ENCODE measurements around the gene ABCF2. TPM values are rescaled to one million over a fixed set of nuclear protein-coding genes. Genes with fewer than 3 reads are reported as not detected.
A peak's percentile ranks its signal among the peaks of the same experiment; 100 is the strongest.

Gene ABCF2
- total and polyA plus RNA-seq, 2 donors from 2014 or later, result 22.5 to 30.8 TPM

- Histone ChIP-seq H3K27ac (ENCODE audit: low read depth in 2 of 2, low read length in 2 of 2) (no peak overlapping the region), H3K9me3 (ENCODE audit: control insufficient read depth in 2 of 3, insufficient read depth in 1 of 3, low read length in 3 of 3) (no peaks in the 10 kb centered on the region), H3K4me3 (ENCODE audit: low read length in 3 of 3) (no peak overlapping the region), H3K9ac (ENCODE audit: low read length in 3 of 3) (no peak overlapping the region), H3K4me1 (ENCODE audit: control insufficient read depth in 2 of 3, insufficient read depth in 2 of 3, low read depth in 1 of 3, low read length in 3 of 3) (peaks cover 0 to 10% (median 4%) of the 10 kb centered on the region in 3 donors), H3K27me3 (ENCODE audit: control insufficient read depth, insufficient read depth, low read length) (no peaks in the 10 kb centered on the region), H3K36me3 (ENCODE audit: control insufficient read depth in 2 of 3, insufficient read depth in 3 of 3, low read length in 3 of 3) (no peaks in the 10 kb centered on the region)
- DNase-seq (no peak), FAIRE-seq (no peak)
- TF ChIP-seq, protein P1, sequence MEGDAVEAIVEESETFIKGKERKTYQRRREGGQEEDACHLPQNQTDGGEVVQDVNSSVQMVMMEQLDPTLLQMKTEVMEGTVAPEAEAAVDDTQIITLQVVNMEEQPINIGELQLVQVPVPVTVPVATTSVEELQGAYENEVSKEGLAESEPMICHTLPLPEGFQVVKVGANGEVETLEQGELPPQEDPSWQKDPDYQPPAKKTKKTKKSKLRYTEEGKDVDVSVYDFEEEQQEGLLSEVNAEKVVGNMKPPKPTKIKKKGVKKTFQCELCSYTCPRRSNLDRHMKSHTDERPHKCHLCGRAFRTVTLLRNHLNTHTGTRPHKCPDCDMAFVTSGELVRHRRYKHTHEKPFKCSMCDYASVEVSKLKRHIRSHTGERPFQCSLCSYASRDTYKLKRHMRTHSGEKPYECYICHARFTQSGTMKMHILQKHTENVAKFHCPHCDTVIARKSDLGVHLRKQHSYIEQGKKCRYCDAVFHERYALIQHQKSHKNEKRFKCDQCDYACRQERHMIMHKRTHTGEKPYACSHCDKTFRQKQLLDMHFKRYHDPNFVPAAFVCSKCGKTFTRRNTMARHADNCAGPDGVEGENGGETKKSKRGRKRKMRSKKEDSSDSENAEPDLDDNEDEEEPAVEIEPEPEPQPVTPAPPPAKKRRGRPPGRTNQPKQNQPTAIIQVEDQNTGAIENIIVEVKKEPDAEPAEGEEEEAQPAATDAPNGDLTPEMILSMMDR (IDR thresholded peaks at IDR 0.05; ENCODE audit: borderline replicate concordance, extremely low read depth, insufficient read depth), result no peak
- intact Hi-C loops (cut with DNase I), result no loop called here
Observed at GRCh38 chr7:151269511-151269910, 42.5 kb upstream of the ABCF2 start.

DNA sequence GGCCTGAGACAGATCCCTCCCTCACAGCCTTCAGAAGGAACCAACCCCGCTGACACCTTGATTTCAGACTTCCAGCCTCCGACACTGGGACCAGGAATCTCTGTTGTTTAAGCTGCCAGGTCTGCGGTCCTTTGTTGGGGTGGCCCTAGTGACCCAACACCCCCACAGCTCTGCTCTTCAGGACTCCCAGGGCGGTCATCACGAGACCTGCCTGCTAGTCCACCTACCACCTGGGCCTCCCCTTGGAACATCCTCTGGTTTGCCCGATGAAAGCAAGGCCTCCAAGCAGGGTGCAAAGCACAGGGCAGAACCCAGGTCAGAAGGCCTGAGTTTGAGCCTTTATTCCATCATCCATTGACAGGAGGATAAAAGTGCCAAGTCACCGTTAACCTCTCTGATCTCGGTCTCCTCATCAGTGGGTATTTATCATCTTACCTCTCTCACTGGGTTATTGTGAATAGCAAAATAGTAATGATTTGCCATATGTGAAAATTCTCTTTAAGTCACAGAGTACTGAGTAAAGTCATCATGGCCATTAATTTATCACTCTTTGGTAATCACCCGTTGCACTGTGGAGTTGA is 38.4 kb upstream of the ABCF2 start:
- H3K4me1 ChIP-seq (ENCODE audit: control insufficient read depth in 2 of 3, insufficient read depth in 2 of 3, low read depth in 1 of 3, low read length in 3 of 3), result no peaks in the 10 kb centered on the region
- H3K9me3 ChIP-seq (ENCODE audit: control insufficient read depth in 2 of 3, insufficient read depth in 1 of 3, low read length in 3 of 3), result no peaks in the 10 kb centered on the region
- intact Hi-C loops (cut with DNase I), result no loop called here
- no peaks in the 10 kb centered on the region for H3K27me3 ChIP-seq (ENCODE audit: control insufficient read depth, insufficient read depth, low read length)
- FAIRE-seq, result no peak
- TF ChIP-seq, protein P1 (IDR thresholded peaks at IDR 0.05; ENCODE audit: borderline replicate concordance, extremely low read depth, insufficient read depth), result no peak
- H3K9ac ChIP-seq (ENCODE audit: low read length in 3 of 3), result no peak overlapping the region
- H3K27ac ChIP-seq (ENCODE audit: low read depth in 2 of 2, low read length in 2 of 2), result no peak overlapping the region
- no peaks in the 10 kb centered on the region for H3K36me3 ChIP-seq (ENCODE audit: control insufficient read depth in 2 of 3, insufficient read depth in 3 of 3, low read length in 3 of 3)
- no peak overlapping the region for H3K4me3 ChIP-seq (ENCODE audit: low read length in 3 of 3)
- no peak for DNase-seq

GRCh38 chr7:151264615-151265014 is 37.6 kb upstream of the ABCF2 start:
- H3K27me3 ChIP-seq (ENCODE audit: control insufficient read depth, insufficient read depth, low read length), result no peaks in the 10 kb centered on the region
- FAIRE-seq, result no peak
- H3K9ac ChIP-seq (ENCODE audit: low read length in 3 of 3), result no peak overlapping the region
- H3K27ac ChIP-seq (ENCODE audit: low read depth in 2 of 2, low read length in 2 of 2), result no peak overlapping the region
- H3K4me3 ChIP-seq (ENCODE audit: low read length in 3 of 3), result no peak overlapping the region
- TF ChIP-seq, protein P1 (IDR thresholded peaks at IDR 0.05; ENCODE audit: borderline replicate concordance, extremely low read depth, insufficient read depth), result no peak
- DNase-seq, result no peak
- H3K9me3 ChIP-seq (ENCODE audit: control insufficient read depth in 2 of 3, insufficient read depth in 1 of 3, low read length in 3 of 3), result no peaks in the 10 kb centered on the region
- intact Hi-C loops (cut with DNase I), result no loop called here
- no peaks in the 10 kb centered on the region for H3K36me3 ChIP-seq (ENCODE audit: control insufficient read depth in 2 of 3, insufficient read depth in 3 of 3, low read length in 3 of 3)
- no peaks in the 10 kb centered on the region for H3K4me1 ChIP-seq (ENCODE audit: control insufficient read depth in 2 of 3, insufficient read depth in 2 of 3, low read depth in 1 of 3, low read length in 3 of 3)

DNA sequence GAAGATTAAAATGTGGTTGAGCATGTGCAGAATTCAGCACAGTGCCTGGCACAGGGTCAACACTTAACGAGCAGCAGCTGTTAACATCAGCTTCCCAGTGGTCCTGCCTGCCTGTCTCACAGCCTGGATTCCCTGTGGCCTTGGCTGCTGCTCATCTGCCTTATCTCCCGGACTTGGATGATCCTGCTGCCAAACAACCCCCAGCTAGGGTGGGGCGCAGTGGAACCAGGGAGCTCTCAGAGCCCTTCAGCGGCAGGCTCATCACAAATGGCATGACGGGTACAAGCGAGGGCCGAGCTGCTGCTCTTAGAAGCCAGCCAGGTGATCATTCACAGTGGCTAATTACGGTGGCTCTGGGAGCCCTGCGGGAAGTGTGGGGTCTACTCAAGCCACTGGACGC is 34.5 kb upstream of the ABCF2 start:
- DNase-seq (peak in 1 of 5 donors; percentile 77), FAIRE-seq (no peak)
- Histone ChIP-seq H3K4me3 (ENCODE audit: low read length in 3 of 3) (no peak overlapping the region), H3K27ac (ENCODE audit: low read depth in 2 of 2, low read length in 2 of 2) (no peak overlapping the region), H3K27me3 (ENCODE audit: control insufficient read depth, insufficient read depth, low read length) (no peaks in the 10 kb centered on the region), H3K9ac (ENCODE audit: low read length in 3 of 3) (no peak overlapping the region), H3K36me3 (ENCODE audit: control insufficient read depth in 2 of 3, insufficient read depth in 3 of 3, low read length in 3 of 3) (no peaks in the 10 kb centered on the region), H3K9me3 (ENCODE audit: control insufficient read depth in 2 of 3, insufficient read depth in 1 of 3, low read length in 3 of 3) (no peaks in the 10 kb centered on the region), H3K4me1 (ENCODE audit: control insufficient read depth in 2 of 3, insufficient read depth in 2 of 3, low read depth in 1 of 3, low read length in 3 of 3) (no peaks in the 10 kb centered on the region)
- intact Hi-C loops (cut with DNase I), result no loop called here
- TF ChIP-seq, protein P1 (IDR thresholded peaks at IDR 0.05; ENCODE audit: borderline replicate concordance, extremely low read depth, insufficient read depth), result no peak

Data from kidney (tissue), 14 donors.